PC-3 (cell line): ENCODE measurements around the gene FAS.

Experiments used
- CTCF ChIP-seq: fragments of 300-600 bp; sonication (generic); conservative IDR thresholded peaks from 2 replicates; pipeline ENCODE4 v1.5.1; 2017; ENCODE audit warnings: antibody characterized with exemption, low read depth, mild to moderate bottlenecking, low read length
- EZH2 ChIP-seq: fragments of 300-600 bp; sonication (generic); IDR thresholded peaks from one replicate; pipeline ENCODE4 v1.6.1; 2017; ENCODE audit warnings: antibody characterized with exemption, mild to moderate bottlenecking, low read length; ENCODE audit not compliant: unreplicated experiment
- EZH2phosphoT487 ChIP-seq: fragments of 300-600 bp; sonication (generic); IDR thresholded peaks from 2 replicates; pipeline ENCODE4 v1.6.1; 2018; ENCODE audit warnings: mild to moderate bottlenecking, antibody characterized with exemption, low read length, borderline replicate concordance

GRCh38 chr10:88980800-88981199 lies 9.8 kb upstream of the FAS start:
- TF ChIP-seq CTCF (no peak), EZH2phosphoT487 (no peak), EZH2 (no peak)
